ENCODE data around the gene GPC6.

- TF ChIP-seq POLR2A (IDR thresholded peaks at IDR 0.05; ENCODE audit: extremely low read depth, insufficient read length) (no peak), MYC (IDR thresholded peaks at IDR 0.05; ENCODE audit: low read depth, low read length) (no peak), CTCF (IDR thresholded peaks at IDR 0.05; ENCODE audit: low read depth, low read length) (no peak), MAX (IDR thresholded peaks at IDR 0.05; ENCODE audit: low read depth, low read length) (no peak)
These were observed 142.1 kb downstream of the GPC6 start for GRCh38 chr13:93368718-93369117.

Measured in NB4 (cell line).